Fibroblast of skin of right quadriceps (primary cell): ENCODE data around the gene H6PD.

ENCODE experiments used
- DNase-seq: peaks from one replicate; pipeline ENCODE4 v3.0.0-alpha.2; 2013

Gene H6PD, protein sequence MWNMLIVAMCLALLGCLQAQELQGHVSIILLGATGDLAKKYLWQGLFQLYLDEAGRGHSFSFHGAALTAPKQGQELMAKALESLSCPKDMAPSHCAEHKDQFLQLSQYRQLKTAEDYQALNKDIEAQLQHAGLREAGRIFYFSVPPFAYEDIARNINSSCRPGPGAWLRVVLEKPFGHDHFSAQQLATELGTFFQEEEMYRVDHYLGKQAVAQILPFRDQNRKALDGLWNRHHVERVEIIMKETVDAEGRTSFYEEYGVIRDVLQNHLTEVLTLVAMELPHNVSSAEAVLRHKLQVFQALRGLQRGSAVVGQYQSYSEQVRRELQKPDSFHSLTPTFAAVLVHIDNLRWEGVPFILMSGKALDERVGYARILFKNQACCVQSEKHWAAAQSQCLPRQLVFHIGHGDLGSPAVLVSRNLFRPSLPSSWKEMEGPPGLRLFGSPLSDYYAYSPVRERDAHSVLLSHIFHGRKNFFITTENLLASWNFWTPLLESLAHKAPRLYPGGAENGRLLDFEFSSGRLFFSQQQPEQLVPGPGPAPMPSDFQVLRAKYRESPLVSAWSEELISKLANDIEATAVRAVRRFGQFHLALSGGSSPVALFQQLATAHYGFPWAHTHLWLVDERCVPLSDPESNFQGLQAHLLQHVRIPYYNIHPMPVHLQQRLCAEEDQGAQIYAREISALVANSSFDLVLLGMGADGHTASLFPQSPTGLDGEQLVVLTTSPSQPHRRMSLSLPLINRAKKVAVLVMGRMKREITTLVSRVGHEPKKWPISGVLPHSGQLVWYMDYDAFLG

DNA sequence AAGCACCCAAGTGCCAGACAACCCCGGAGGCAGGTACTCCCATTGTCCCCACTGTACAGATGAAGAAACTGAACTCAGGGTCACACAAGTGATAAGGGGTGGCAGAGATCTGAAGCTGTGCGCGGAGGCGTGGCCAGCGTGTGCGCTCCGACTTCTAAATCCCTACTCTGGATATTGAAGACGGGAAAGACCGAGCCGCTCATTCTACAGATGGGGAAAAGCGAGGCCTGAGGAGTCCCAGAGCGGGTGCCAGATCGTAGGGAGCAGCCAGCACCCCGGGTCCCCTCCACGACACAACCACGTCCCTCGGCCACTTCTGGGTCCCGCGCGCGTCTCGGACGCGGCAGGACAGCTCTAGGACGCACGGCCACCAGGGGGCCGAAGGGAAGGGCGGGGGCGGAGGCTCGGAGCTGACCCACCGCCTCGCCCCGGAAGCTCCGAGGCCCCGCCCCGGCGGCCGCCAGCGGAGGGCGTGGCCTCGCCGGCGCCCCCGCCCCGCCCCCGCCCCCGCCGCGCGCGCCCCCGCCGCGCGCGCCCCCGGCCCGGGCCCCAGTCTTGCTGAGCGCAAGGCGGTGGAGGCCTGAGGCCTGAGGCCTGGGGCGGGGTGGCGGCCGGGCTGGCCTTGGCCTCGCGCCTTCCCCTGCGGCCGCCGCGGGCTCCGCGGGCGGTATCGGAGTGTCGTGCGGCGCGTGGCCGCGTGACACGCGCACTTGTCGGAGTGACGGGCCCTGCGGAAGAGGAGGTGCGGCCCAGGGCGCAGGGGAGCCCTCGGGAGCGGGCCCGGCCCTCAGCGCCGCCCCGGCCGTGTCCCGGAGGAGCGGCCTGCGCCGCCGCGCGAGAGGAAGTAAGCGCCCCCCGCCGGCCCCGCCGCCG lies at the start of gene H6PD:
TSS of gene H6PD (plus strand) at position 552 of the 873 bp plus-strand sequence. CDS start 10,161 bp downstream, outside the sequence.
- peak; percentile 76 for DNase-seq

DNA sequence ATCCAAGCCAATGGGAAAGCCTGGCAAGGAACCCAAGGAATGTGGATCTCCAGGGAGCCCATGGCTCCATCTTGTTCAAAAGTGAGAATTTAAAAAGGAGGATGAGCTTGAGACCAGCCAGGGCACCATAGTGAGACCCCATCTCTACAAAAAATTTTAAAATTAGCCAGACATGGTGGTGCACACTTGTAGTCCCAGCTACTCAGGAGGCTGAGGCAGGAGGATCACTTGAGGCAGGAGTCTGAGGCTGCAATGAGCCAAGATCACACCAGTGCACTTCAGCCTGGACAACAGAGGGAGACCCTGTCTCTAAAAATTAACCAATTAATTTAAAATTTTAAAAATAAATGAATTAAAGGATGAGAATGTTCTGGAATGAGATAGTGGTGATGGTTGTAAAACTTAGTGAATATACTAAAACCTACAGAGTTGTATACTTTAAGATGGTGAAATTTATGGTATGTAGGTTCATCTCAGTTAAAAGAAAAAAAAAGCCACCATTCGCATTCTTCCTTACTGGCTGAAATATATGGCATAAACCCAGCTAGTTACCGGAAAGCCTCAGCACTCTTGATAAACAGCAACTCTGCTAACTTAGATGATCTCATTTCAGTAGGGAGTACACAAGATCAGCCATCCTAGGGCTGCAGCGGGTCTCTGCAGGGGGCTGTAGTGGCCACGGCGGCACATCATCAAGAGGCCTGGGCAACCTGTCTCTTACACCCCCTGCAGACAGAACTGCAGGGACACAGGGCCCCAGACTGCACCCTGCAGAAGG lies 48.3 kb upstream of the H6PD start:
- peak; percentile 60 for DNase-seq

DNA sequence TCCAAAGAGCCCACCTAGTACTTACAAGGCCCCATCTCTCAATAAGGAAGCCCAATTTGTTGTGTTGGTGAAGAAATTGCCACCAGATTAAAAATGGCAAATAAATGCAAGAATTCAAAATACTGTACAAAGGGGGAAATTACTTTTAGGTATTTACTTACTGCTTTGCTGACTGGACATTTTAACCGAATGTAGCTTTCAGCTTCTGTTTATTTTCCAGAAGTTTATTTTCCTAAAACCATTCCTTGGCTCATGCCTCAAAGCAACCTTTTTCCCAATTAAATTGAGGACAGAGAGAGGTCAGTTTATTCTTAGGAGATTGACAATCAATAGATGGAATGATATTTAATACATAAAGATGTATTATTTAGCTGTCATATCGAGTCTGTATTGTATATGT lies 47.6 kb upstream of the H6PD start:
- no peak for DNase-seq

DNA sequence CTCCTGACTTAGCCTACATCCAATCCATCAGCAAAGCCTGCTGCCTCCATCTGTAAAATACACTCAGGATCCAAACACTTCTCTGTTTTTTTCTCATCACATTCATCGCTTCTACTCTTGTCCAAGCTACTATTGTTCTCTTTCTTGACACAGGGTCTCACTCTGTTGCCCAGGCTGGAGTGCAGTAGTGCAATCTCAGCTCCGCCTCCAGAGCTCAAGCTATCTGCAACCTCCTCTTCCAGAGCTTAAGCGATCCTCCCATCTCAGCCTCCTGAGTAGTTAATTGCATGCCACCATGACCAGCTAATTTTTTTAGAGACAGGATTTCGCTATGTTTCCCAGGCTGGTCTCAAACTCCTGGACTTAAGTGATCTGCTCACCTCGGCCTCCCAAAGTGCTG lies 44.3 kb upstream of the H6PD start:
- DNase-seq = no peak

DNA sequence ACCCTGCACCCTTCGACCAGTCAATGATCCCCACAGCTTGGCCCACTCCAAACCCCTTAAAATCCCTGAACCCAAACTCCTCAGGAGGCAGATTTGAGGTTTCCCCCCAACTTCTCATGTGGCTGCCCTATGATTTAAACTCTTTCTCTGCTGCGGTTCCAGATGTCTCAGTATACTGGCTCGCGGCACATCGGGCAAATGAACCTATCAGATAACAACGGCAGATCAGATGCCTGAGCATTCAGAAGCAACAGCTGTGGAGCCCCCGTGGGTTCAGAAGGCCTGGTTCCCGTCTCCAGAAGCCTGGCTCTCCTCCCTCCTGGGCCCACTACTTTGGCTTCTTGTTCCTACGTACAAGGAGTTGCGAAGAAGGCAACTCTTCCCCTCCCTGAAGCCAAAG lies 43.3 kb upstream of the H6PD start:
- DNase-seq = no peak

DNA sequence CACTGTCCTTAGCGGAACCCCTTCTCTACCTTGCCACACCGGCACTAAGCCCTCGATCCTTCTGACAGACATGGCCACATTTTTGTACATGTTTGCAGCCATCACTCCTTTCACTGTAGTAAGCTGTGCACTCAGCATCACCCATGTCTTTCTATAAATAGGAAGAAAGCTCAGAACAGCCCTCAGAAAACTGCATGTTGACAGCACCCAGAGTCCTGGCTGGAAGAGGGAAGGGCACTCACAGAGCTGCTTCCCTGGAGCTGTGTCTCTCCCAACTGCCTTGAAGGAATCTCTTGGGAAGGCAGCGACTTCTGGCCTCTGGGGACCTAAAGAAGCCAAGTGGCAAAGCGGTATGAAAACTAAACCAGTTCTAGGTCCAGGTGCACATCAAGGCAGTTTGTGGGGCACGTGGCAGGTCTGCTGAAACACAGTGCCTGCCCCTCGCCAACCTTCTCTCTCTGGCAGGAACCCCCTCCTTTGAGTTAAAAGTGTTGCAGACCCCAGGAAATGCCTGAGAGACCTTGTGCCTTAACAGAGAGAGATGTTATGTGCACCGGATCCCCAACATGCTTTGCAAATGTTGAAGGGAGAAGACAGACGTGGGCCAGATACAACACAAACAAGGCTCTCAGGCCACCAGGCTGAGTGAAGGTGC lies 41.9 kb upstream of the H6PD start:
- DNase-seq = no peak

DNA sequence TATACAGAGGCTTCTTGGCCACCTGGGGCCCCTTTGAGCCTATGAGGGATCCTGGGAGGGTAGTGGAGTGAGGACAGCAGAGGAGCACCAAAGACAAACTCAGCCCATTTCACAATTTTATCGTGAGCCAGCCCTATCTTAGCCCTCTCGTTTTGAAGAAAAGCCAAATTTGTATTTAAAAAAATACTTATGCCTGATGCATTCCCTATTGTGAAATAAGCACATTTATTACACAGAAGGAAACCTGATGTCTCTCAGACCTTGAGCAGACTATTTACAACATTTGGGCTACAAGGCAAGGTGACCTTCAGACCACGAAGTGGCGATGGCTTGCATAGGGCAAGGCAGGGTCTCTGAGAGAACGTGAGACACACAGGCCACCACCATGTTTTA lies 41.3 kb upstream of the H6PD start:
- no peak for DNase-seq

DNA sequence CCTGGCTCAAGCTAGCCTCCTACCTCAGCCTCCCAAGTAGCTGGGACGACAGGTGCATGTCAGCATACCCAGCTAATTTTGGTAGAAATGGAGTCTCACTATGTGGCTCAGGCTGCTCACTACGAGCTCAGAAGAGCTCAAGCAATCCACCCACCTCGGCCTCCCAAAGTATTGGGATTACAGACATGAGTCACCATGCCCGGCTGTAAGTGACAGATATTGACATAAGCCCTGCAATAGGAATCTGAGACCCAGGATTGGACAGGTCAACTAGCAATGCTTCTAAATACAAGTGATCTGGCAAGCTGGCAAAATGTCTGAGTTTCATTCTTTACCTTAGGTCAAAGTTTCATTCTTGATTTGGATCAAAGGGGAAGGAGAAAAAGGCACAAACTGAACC lies 40.5 kb upstream of the H6PD start:
- no peak for DNase-seq

DNA sequence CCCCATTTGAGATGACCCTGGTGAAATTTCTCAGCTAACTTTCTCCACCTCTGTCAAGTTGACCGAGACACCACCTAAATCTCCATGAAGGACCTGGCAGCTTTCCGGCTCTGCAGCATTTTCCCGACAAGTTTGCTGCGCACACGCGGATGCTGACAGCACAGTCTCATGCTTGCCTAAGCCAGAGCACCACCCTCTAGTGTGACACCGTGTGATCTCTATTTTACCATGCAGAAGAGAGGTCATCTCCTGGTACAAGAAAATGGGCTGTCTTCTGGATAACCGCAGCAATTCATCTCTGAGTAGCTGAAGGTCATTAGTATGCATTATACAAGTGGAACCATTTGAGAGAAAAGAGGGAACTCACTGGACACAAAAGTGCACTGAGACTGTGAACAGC lies 38.9 kb upstream of the H6PD start:
- DNase-seq = no peak

DNA sequence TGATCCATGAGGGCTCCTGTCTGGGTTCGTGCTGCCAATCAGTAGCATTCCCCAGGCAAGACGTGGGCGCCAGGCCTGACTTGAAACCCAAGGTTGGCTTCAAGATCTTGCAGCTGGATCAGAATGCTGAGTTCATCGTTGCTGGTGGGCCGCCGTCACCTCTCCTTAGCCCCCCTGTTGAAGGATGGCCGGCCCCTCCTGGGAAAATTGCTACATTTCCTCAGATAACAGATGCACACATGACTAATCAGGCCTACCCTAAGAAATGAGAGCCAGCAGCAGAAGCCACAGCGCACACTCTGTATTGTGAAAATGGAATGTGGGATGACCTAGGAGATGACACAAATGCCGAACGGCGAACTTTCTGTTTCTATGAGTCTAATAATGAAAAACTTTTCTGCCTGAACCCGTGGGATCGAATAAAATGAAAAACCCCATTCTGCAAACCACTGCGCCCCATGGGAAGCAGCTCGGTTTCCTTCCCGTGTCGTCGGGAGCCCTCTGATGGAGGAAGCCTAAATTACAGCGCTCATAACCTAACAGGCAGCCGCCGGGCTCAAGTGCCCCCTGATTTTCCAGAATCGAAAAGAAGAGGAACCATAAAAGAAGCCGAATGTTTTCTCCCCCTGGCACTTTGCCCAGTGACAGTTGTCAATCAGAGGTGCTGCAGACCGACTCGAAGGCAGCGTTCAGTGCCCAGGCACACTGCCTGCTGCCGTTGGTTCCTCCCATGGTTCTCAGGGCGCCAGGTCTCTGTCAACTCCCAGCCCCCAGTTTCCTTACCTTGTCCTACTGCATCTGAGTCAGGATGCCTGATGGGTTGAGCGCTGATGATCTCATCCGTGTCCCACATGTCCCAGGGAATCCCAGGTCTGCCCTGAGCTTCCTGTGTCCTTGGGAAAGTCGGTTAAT lies 38.2 kb upstream of the H6PD start:
- DNase-seq = peak; percentile 84

DNA sequence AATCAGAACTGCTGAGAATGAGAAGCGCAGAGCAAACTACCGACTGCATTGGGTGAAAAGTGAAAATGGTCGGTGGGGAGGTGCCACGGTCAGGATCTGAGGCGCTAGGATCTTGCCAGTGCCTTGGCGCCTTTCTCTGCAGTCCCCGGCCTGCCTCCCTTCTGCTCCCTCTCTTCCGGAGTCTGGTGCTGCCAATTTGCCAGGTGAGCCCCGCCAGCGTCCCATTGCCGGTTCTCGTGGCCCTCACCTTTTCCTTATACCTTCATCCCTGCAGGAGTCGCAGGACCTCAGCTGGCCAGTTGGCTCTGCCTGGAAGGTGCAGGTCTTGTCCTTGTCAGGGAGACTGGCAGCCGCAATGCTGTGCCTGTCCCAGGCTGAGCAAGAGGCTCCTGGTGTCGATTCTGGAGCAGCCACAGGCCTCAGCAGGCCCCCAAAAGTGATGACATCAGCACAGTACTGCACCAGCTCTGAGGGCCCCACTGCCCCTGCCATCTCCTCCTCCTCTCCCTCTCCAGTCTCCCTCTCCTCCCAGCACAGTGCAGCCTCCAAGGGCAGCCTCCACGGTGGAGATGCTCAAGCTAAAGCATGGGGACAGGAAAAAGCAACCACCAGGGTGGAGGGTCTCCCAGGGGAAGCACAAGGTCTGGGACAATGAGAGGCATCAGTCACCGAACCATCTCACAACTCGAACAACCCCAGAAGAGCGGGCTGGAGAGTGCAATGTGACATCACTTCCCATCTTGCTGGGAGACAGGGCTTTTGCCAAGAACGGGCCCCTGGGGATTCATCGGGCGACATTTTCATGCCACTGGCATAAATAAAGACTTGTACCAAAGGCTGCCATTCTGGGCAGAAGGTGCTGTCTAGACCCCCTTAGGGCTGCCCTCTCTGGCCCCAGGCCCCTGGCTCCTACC lies 37.1 kb upstream of the H6PD start:
- DNase-seq = no peak

DNA sequence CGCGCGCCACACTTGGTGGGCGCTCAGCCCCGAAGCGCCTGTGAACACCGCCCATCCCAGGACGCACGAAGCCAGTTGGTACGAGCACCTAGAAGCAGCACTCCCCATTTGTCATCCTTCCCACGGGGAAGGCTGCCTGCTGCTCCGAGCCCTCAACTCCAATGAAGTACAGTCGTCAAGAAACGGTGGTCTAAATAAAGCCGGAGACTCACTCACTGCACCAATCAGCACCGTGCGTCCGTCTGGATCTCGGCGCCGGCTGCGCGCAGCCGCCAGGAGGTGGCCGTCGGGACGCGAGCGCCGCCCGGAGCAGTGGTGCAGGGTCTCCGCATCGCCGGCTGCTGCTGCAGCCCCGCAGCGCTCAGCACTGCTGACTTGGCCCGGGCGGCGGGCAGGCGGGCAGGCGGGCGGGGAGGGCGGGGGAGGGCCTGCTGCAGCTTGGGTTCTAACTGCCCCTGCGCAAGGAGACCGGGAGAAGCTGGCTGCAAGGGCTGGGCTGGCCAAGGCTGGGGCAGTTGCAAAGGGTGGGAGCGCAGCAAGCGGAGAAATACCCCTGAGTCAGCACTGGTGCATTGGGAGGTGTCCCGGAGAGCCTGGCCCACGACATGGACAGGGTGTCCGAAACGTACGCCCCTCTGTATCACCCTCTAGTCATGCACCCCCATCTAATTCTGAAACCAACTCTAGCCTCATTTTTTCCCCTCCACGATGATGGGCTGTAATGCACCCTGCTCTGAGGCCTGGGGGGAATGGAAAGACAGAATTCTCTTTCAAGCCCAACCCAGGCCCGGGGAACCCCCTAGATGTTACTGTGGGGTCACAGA lies 35.8 kb upstream of the H6PD start:
- peak; percentile 48 for DNase-seq

DNA sequence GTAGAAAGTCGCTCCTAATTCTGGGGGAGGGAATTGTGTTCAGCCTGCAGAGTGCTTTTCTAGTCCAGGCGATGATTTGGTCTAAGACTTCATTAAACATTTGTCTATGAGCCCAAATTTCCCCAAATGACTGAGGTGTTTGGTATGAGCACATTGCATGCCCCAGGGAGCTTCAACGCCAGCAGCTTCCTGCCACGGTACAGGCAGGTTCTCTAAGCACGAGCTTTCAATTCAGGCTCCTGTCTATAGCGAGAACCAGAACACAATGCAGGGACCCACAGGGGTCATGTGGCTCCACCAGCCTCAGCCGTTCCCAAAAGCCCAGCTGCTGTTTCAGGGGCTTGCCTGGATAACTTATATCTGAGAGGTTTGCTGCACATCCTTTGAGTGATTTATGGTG lies 34.1 kb upstream of the H6PD start:
- peak; percentile 53 for DNase-seq

DNA sequence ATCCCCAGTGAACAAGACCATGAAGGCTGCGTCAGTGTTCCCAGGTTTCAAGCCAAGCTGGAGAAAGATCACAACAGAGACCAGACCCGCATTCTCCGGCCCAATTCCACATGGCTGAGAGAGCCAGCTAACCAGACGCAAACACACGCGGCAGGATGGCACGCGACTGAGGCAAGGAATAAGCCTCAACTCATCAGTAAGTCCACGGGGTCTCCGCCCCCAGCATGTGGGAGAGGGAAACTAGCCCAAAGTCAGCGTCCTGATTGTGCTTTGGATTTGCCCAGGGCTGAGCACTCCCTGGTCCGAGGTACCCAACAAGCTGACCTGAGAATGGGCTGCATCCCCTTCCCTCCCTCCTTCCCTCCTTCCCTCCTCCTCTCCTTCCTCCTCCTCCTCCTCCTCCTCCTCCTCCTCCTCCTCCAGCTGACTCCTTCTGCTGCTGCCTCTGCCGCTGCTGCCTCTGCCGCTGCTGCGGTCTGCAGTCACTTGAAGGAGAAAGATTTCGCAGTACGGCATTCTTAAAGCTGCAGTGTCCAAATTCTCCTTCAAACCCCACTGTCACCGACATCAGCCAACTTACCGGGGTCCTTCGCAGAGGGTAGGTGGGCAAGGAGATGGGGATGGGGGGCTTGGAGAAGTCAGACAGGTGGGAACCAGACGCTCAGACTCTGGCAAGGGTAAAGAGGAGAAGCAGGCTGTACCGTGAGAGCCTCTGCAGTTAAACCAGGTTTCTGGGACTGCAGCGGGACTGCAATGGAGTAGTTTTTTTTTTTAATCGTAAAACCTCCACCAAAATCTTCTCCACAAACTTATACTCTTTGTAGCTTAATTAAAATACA lies 33.0 kb upstream of the H6PD start:
- DNase-seq = peak; percentile 65

DNA sequence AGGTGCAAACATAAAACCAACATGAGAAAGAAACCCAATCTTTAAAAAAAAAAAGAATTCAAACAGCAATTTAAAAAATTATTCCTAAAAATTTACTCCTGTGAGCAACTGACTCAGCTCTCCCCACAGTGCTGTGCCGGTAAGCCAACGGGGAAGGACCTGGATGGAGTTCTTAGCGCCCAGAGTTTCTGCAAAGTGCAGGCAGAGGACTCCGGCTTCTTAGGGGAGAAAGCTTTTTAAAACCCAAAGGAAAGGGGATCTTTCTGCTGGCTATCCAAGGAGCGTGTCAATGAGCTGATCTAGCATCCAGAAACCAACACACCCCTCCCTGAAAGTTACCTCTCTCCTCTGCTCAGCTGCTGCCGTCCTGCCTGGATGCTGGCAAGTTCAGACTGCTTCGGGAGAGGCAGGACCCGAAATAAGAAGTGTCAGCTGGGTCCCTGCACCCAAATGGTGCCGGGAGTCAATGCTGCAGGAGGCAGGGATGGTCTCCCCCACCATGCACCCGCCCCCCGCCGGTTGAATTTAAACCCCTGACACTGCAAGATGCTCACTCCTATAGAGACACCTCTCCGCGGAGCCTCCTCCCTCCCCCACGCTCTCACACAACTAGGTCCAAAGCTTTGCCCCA lies 32.2 kb upstream of the H6PD start:
- DNase-seq = no peak

DNA sequence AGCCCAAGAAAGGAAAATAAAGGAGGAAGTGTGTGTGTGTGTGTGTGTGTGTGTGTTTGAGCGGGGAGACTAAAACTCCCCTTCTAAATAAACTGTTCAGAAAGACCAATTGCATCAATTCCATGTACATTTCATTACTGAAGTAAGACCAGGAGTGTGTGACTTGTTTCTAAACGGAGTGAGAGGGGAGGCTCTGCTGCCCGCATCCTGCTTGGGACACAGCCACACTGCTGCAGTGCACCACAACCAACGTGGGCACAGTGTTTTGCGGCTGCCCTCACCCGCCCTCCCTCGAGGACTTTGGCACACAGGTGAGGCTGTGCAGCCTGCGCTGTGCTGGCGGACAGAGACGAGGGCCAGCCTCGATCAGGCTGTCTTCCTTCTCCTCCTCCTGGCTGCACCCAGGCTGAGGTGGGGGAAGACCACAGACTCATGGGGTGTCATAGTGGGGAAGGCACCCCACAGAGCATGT lies 31.0 kb upstream of the H6PD start:
- DNase-seq = no peak

DNA sequence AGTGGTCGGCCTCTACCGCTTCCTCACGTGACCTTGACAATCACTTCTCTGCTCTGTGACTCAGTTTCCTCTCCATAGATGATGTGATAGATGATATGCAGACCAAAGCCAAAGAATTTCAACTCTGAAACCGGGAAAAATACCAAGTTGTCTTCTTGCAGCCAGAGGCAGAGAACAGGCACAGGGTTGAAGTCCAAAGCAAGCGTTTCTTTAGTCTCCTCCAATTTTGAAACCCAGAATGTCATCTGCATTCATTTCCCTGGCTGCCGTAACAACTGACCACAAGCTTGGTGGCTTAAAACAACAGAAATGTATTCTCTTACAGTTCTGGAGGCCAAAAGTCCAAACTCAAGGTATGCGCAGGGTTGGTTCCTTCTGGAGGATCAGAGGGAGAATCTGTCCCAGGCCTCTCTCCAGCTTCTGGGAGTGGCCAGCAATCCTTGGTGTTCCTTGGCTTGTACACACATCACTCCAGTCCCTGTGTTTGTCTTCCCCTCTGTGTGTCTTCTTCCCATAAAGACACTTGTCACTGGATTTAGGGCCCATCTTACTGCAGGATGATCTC lies 30.3 kb upstream of the H6PD start:
- DNase-seq = no peak
